GM23338 (cell line): Measurements from ENCODE around the gene GSTA5. TPM values are rescaled to one million over a fixed set of nuclear protein-coding genes. Genes with fewer than 3 reads are reported as not detected.

Source experiments
- ATAC-seq: fragments of 200-7000 bp; cut with Tn5 transposase; 3 replicates; pipeline ENCODE4 v1.9.1; 2020
- DNase-seq: peaks from one replicate; pipeline ENCODE4 v3.0.0-alpha.2; 2015; ENCODE audit warnings: low spot score
- H2AFZ ChIP-seq: fragments of 200-600 bp; sonication (generic); 2 replicates; pipeline ENCODE4 v1.8.0; 2016; ENCODE audit warnings: antibody characterized with exemption, mild to moderate bottlenecking, moderate library complexity
- H3F3A ChIP-seq: fragments of 200-600 bp; sonication (generic); replicated peaks from 2 replicates; pipeline ENCODE4 v1.8.0; 2017; ENCODE audit warnings: antibody characterized with exemption, mixed run types, low read depth
- H3K27ac ChIP-seq: fragments of 200-600 bp; sonication (generic); 2 replicates; pipeline ENCODE4 v1.6.1; 2016; ENCODE audit warnings: low read depth
- H3K27me3 ChIP-seq: fragments of 200-600 bp; sonication (generic); 2 replicates; pipeline ENCODE4 v1.8.0; 2016; ENCODE audit warnings: mild to moderate bottlenecking, mixed run types, moderate library complexity; ENCODE audit not compliant: insufficient read depth
- H3K36me3 ChIP-seq: fragments of 200-600 bp; sonication (generic); 2 replicates; pipeline ENCODE4 v1.8.0; 2016; ENCODE audit warnings: mild to moderate bottlenecking; ENCODE audit not compliant: insufficient read depth
- H3K4me1 ChIP-seq: fragments of 200-600 bp; sonication (generic); 2 replicates; pipeline ENCODE4 v1.8.0; 2016; ENCODE audit warnings: mild to moderate bottlenecking, moderate library complexity; ENCODE audit not compliant: insufficient read depth
- H3K4me2 ChIP-seq: fragments of 200-600 bp; sonication (generic); 2 replicates; pipeline ENCODE4 v1.7.1; 2017; ENCODE audit warnings: mixed run types
- H3K4me3 ChIP-seq: fragments of 200-600 bp; sonication (generic); 2 replicates; pipeline ENCODE4 v1.6.1; 2016; ENCODE audit warnings: mixed run types
- H3K79me2 ChIP-seq: fragments of 200-600 bp; sonication (generic); replicated peaks from 2 replicates; pipeline ENCODE4 v1.8.0; 2017; ENCODE audit warnings: mild to moderate bottlenecking; ENCODE audit not compliant: insufficient read depth
- H3K9me2 ChIP-seq: fragments of 200-600 bp; sonication (generic); 2 replicates; pipeline ENCODE4 v1.8.0; 2017; ENCODE audit not compliant: insufficient read depth
- H4K20me1 ChIP-seq: fragments of 200-600 bp; sonication (generic); replicated peaks from 2 replicates; pipeline ENCODE4 v1.8.0; 2017; ENCODE audit warnings: mild to moderate bottlenecking; ENCODE audit not compliant: insufficient read depth
- H3K27ac Mint-ChIP-seq: 2 replicates; pipeline ENCODE4 v1.8.0; 2020; ENCODE audit warnings: inconsistent platforms, mild to moderate bottlenecking, moderate library complexity, mixed read lengths
- H3K27me3 Mint-ChIP-seq: 3 replicates; pipeline ENCODE4 v1.8.0; 2022; ENCODE audit warnings: low read depth, mild to moderate bottlenecking, moderate library complexity, mixed read lengths, inconsistent platforms; ENCODE audit not compliant: insufficient read depth, poor library complexity
- H3K36me3 Mint-ChIP-seq: 3 replicates; pipeline ENCODE4 v1.8.0; 2021; ENCODE audit warnings: low read depth, mild to moderate bottlenecking, inconsistent platforms, moderate library complexity, mixed read lengths
- H3K4me1 Mint-ChIP-seq: 3 replicates; pipeline ENCODE4 v1.8.0; 2020; ENCODE audit warnings: mild to moderate bottlenecking, inconsistent platforms, mixed read lengths
- H3K4me3 Mint-ChIP-seq: 3 replicates; pipeline ENCODE4 v1.8.0; 2021; ENCODE audit warnings: moderate library complexity, mild to moderate bottlenecking, inconsistent platforms, mixed read lengths
- H3K9me3 Mint-ChIP-seq: 3 replicates; pipeline ENCODE4 v1.8.0; 2020; ENCODE audit warnings: moderate library complexity, mild to moderate bottlenecking, inconsistent platforms, mixed read lengths
- CREB1 ChIP-seq: fragments of 250-450 bp; sonication (Bioruptor Pico); IDR thresholded peaks from 2 replicates; pipeline ENCODE4 v1.5.0; 2020; ENCODE audit warnings: low read depth, mild to moderate bottlenecking, moderate library complexity
- CTCF ChIP-seq, 2 experiments: fragments of 200-600 bp in 1 of 2; sonication (generic) in 1 of 2; conservative IDR thresholded peaks; 2 replicates each; pipeline versions ENCODE4 v1.5.1 to v1.6.1; 2016 to 2017; ENCODE audit warnings: antibody characterized with exemption in 2 of 2, low read depth in 2 of 2, mild to moderate bottlenecking in 2 of 2, moderate library complexity in 1 of 2
- ETS1 ChIP-seq: IDR thresholded peaks from 2 replicates; pipeline ENCODE4 v1.6.1; 2016; ENCODE audit warnings: antibody characterized with exemption
- EZH2 ChIP-seq: fragments of 200-600 bp; sonication (generic); IDR thresholded peaks from one replicate; pipeline ENCODE4 v1.8.0; 2017; ENCODE audit warnings: antibody characterized with exemption, mild to moderate bottlenecking, low read depth; ENCODE audit not compliant: unreplicated experiment
- EZH2phosphoT487 ChIP-seq: fragments of 200-600 bp; sonication (generic); IDR thresholded peaks from one replicate; pipeline ENCODE4 v1.8.1; 2018; ENCODE audit warnings: antibody characterized with exemption; ENCODE audit not compliant: unreplicated experiment
- JUNB ChIP-seq: IDR thresholded peaks from one replicate; pipeline ENCODE4 v1.6.1; 2016; ENCODE audit warnings: antibody characterized with exemption; ENCODE audit not compliant: unreplicated experiment
- NANOG ChIP-seq: IDR thresholded peaks from 2 replicates; pipeline ENCODE4 v1.6.1; 2016; ENCODE audit warnings: antibody characterized with exemption, borderline replicate concordance
- POLR2AphosphoS5 ChIP-seq: IDR thresholded peaks from 2 replicates; pipeline ENCODE4 v1.6.1; 2016; ENCODE audit warnings: antibody characterized with exemption, low read depth
- REST ChIP-seq: IDR thresholded peaks from one replicate; pipeline ENCODE4 v1.6.1; 2018; ENCODE audit warnings: antibody characterized with exemption; ENCODE audit not compliant: unreplicated experiment
- STAT1 ChIP-seq: IDR thresholded peaks from one replicate; pipeline ENCODE4 v1.6.1; 2016; ENCODE audit warnings: antibody characterized with exemption; ENCODE audit not compliant: unreplicated experiment
- ZNF114 ChIP-seq: fragments of 250-450 bp; sonication (Bioruptor Pico); IDR thresholded peaks from 2 replicates; pipeline ENCODE4 v1.5.0; 2020; ENCODE audit warnings: mild to moderate bottlenecking, moderate library complexity
- ZNF331 ChIP-seq: fragments of 250-450 bp; sonication (Bioruptor Pico); IDR thresholded peaks from 2 replicates; pipeline ENCODE4 v1.5.0; 2020; ENCODE audit warnings: low read depth, mild to moderate bottlenecking, moderate library complexity
- ZNF462 ChIP-seq: fragments of 250-450 bp; sonication (Bioruptor Pico); IDR thresholded peaks from 2 replicates; pipeline ENCODE4 v1.5.0; 2020; ENCODE audit warnings: mild to moderate bottlenecking, moderate library complexity
- polyA plus RNA-seq: library from polyadenylated mRNA; unstranded; fragments of >200 nt; fragmentation: Nextera tagmentation; extraction: Ambion mirVana; gene quantifications from 2 replicates; pipeline ENCODE4 v1.2.1, GENCODE V29; 2016
- total RNA-seq: library from RNA; depleted of rRNA; stranded (reverse); fragments of >200 nt; shearing (Covaris generic); gene quantifications from 2 replicates; pipeline ENCODE4 v1.2.3, GENCODE V29; 2014

GSTA5 gene
- total and polyA plus RNA-seq, 2 experiments from 2014 or later: not detected

- no peaks in the 10 kb centered on the region for H3K36me3 ChIP-seq
- Mint-ChIP-seq H3K27me3 (peaks cover 2% of the 10 kb centered on the region), H3K9me3 (peaks cover 17% of the 10 kb centered on the region), H3K27ac (no peak overlapping the region), H3K36me3 (peaks cover 5% of the 10 kb centered on the region; the same call in 1 of the 3 replicates), H3K4me3 (no peak overlapping the region), H3K4me1 (peaks cover 3% of the 10 kb centered on the region; the same call in 2 of the 3 replicates)
- H3K27ac ChIP-seq: no peak overlapping the region
- TF ChIP-seq ZNF114 (no peak), ZNF462 (CRISPR knock-in tag) (no peak), REST (no peak), STAT1 (no peak), EZH2phosphoT487 (no peak), CREB1 (CRISPR knock-in tag) (no peak), CTCF (conservative IDR thresholded peaks at IDR 0.05; ENCODE audit: low read depth in 2 of 2) (no peak), ZNF331 (CRISPR knock-in tag) (no peak), EZH2 (no peak), ETS1 (no peak), POLR2AphosphoS5 (no peak), JUNB (no peak), NANOG (no peak)
- H2AFZ ChIP-seq: no peak overlapping the region
- ATAC-seq (no peak), DNase-seq (no peak)
- H3F3A ChIP-seq: no peaks in the 10 kb centered on the region
- H3K9me2 ChIP-seq: no peaks in the 10 kb centered on the region
- no peaks in the 10 kb centered on the region for H3K27me3 ChIP-seq
- no peak overlapping the region for H3K4me3 ChIP-seq
- no peaks in the 10 kb centered on the region for H3K4me1 ChIP-seq
- H4K20me1 ChIP-seq: no peaks in the 10 kb centered on the region
- H3K4me2 ChIP-seq: no peak overlapping the region
- no peaks in the 10 kb centered on the region for H3K79me2 ChIP-seq
These were observed 3.0 kb upstream of the GSTA5 start for GRCh38 chr6:52843605-52844004.
